HepG2 (cell line): Measurements from ENCODE around the gene MYH3. TPM values are rescaled to one million over a fixed set of nuclear protein-coding genes. Genes with fewer than 3 reads are reported as not detected.

Experiments
- ATAC-seq: fragments of 200-7000 bp; cut with Tn5 transposase; 3 replicates; pipeline ENCODE4 v1.9.1; 2020; ENCODE audit warnings: mild to moderate bottlenecking, moderate library complexity
- Bru-seq: library from RNA; stranded (reverse); fragments of 400-500 nt; gene quantifications from one replicate; lab custom pipeline; 2021; lab: Mats Ljungman, UMichigan
- BruChase-seq, 2 experiments: library from RNA; stranded (reverse); fragments of 400-500 nt; gene quantifications; one replicate each; lab custom pipeline; 2021; lab: Mats Ljungman, UMichigan
- BruUV-seq: library from RNA; stranded (reverse); fragments of 400-500 nt; replicated peaks from 2 replicates; lab custom pipeline; 2021; lab: Mats Ljungman, UMichigan
- CTCF ChIA-PET: fragments of 300-600 bp; formaldehyde crosslinking; extraction: SDS; loops from one replicate; lab custom pipeline; 2021; ENCODE audit warnings: low total read pairs, inconsistent platforms, low intra/inter-chr PET ratio; lab: Yijun Ruan, JAX
- POLR2A ChIA-PET: fragments of 350-600 bp; sonication (Branson Sonifier 250); formaldehyde crosslinking; loops from one replicate; lab custom pipeline; 2020; ENCODE audit warnings: antibody characterized with exemption, inconsistent platforms; lab: Yijun Ruan, JAX
- DNase-seq: peaks from one replicate; pipeline ENCODE4 v3.0.0-alpha.2; 2015; ENCODE audit warnings: low spot score
- FAIRE-seq: peaks from 3 replicates; lab custom pipeline; 2011; peaks lifted over from hg19 to GRCh38; lab: Jason Lieb, UNC
- H2AFZ ChIP-seq: one replicate; pipeline ENCODE4 v1.6.1; 2011; ENCODE audit warnings: low read length, inconsistent platforms
- H3K27ac ChIP-seq: fragments of 300-600 bp; 3 replicates; pipeline ENCODE4 v1.8.0; 2011; ENCODE audit warnings: mixed run types, mild to moderate bottlenecking, mixed read lengths, low read length, inconsistent platforms; ENCODE audit not compliant: insufficient read depth; ENCODE audit errors: extremely low read length
- H3K27me3 ChIP-seq, 2 experiments: fragments of 200-600 bp in 1 of 2; 2 replicates in 1 of 2; 3 replicates in 1 of 2; pipeline versions ENCODE4 v1.6.0 to v1.8.0; 2011; ENCODE audit warnings: low read length in 2 of 2, mild to moderate bottlenecking in 2 of 2, moderate library complexity in 2 of 2, inconsistent platforms in 1 of 2; ENCODE audit not compliant: insufficient read depth in 2 of 2, control insufficient read depth in 1 of 2
- H3K36me3 ChIP-seq, 2 experiments: fragments of 200-600 bp in 1 of 2; replicated peaks in 1 of 2; 2 replicates in 1 of 2; 3 replicates in 1 of 2; pipeline versions ENCODE4 v1.5.1 to v1.8.0; 2011; ENCODE audit warnings: low read length in 2 of 2, inconsistent platforms in 1 of 2; ENCODE audit not compliant: insufficient read depth in 2 of 2, control insufficient read depth in 1 of 2
- H3K4me1 ChIP-seq: 2 replicates; pipeline ENCODE4 v1.5.1; 2012; ENCODE audit warnings: low read length, inconsistent platforms; ENCODE audit not compliant: insufficient read depth
- H3K4me2 ChIP-seq: 2 replicates; pipeline ENCODE4 v1.6.0; 2011; ENCODE audit warnings: low read depth, low read length, inconsistent platforms
- H3K4me3 ChIP-seq, 3 experiments: fragments of 200-600 bp in 1 of 3; sonication (generic), shearing (Covaris generic) in 1 of 3; replicated peaks in 1 of 3; 2 replicates each; pipeline ENCODE4 v1.5.1; 2011 to 2016; ENCODE audit warnings: low read length in 3 of 3, inconsistent platforms in 2 of 3, low read depth in 2 of 3, mild to moderate bottlenecking in 2 of 3, control low read depth in 1 of 3, mixed read lengths in 1 of 3; ENCODE audit not compliant: insufficient read depth in 1 of 3
- H3K79me2 ChIP-seq: one replicate; pipeline ENCODE4 v1.6.1; 2011; ENCODE audit warnings: low read length, inconsistent platforms; ENCODE audit not compliant: insufficient read depth
- H3K9ac ChIP-seq: 2 replicates; pipeline ENCODE4 v1.6.0; 2011; ENCODE audit warnings: mild to moderate bottlenecking, low read depth, low read length, inconsistent platforms; ENCODE audit not compliant: insufficient read depth
- H3K9me3 ChIP-seq: 2 replicates; pipeline ENCODE4 v1.5.1; 2012; ENCODE audit warnings: mild to moderate bottlenecking, low read length
- H4K20me1 ChIP-seq: 2 replicates; pipeline ENCODE4 v1.6.0; 2011; ENCODE audit warnings: inconsistent platforms, mild to moderate bottlenecking, low read length, moderate library complexity; ENCODE audit not compliant: insufficient read depth
- CHD4 ChIP-seq: fragments of 200-600 bp; sonication (generic); IDR thresholded peaks from 2 replicates; pipeline ENCODE4 v1.7.0; 2017; ENCODE audit warnings: mild to moderate bottlenecking, low read length, borderline replicate concordance
- FOXK2 ChIP-seq: fragments of 450-650 bp; IDR thresholded peaks from 2 replicates; pipeline ENCODE4 v1.6.1; 2016
- RARA ChIP-seq: IDR thresholded peaks from 2 replicates; pipeline ENCODE4 v1.6.1; 2016; ENCODE audit warnings: missing genetic modification reagents, missing compliant biosample characterization
- SOX6 ChIP-seq, 2 experiments: fragments of 450-650 bp in 1 of 2; sonication (generic) in 1 of 2; formaldehyde crosslinking in 1 of 2; IDR thresholded peaks; 2 replicates each; pipeline versions ENCODE4 v1.4.0 to v1.6.1; 2017 to 2020; ENCODE audit warnings: antibody characterized with exemption in 1 of 2, mild to moderate bottlenecking in 1 of 2, missing genetic modification reagents in 1 of 2
- ZBTB1 ChIP-seq: sonication (generic); formaldehyde crosslinking; IDR thresholded peaks from 2 replicates; pipeline ENCODE4 v1.4.0; 2020; ENCODE audit warnings: missing genetic modification reagents, borderline replicate concordance
- ZNF550 ChIP-seq: sonication (generic); formaldehyde crosslinking; IDR thresholded peaks from 2 replicates; pipeline ENCODE4 v1.4.0; 2020; ENCODE audit warnings: mild to moderate bottlenecking, missing genetic modification reagents, borderline replicate concordance
- ZNF577 ChIP-seq: sonication (generic); formaldehyde crosslinking; IDR thresholded peaks from 2 replicates; pipeline ENCODE4 v1.4.0; 2020; ENCODE audit warnings: mild to moderate bottlenecking, low read depth, missing genetic modification reagents, borderline replicate concordance
- ZSCAN20 ChIP-seq: sonication (generic); formaldehyde crosslinking; IDR thresholded peaks from 2 replicates; pipeline ENCODE4 v1.4.0; 2020; ENCODE audit warnings: missing genetic modification reagents, mild to moderate bottlenecking, borderline replicate concordance
- WGBS: methylation state at CpG from one replicate; pipeline ENCODE4 v1.1.6; 2017; ENCODE audit warnings: low lambda C conversion rate; 5-methylcytosine and 5-hydroxymethylcytosine counted together
- in situ Hi-C: cut with HindIII; loops from 2 replicates; pipeline ENCODE4 v1.10.0; 2017; ENCODE audit warnings: low pct_unique_long_range_greater_than_20kb; ENCODE audit not compliant: extremely low pct_ligation_motif_present
- intact Hi-C: fragments of 100-400 bp; cut with micrococcal nuclease; formaldehyde crosslinking; loops from one replicate; pipeline ENCODE4 v1.10.0; 2022; ENCODE audit not compliant: unreplicated experiment
- long read RNA-seq, 2 experiments: library from RNA in 1 of 2; library from polyadenylated mRNA in 1 of 2; stranded (forward) in 1 of 2; unstranded in 1 of 2; transcript quantifications; one replicate each; pipeline ENCODE4 v2.0.0, GENCODE V29; 2019 to 2022
- polyA minus RNA-seq, 3 experiments: library from RNA; depleted of rRNA, polyadenylated mRNA; stranded (reverse); fragments of >200 nt; gene quantifications; 2 replicates each; pipeline ENCODE4 v1.2.3, GENCODE V29; 2011; ENCODE audit warnings: low replicate concordance in 1 of 3
- polyA plus RNA-seq, 8 experiments: library from polyadenylated mRNA; depleted of rRNA in 3 of 8; stranded (reverse) in 7 of 8; unstranded in 1 of 8; fragments of >200 nt; fragmentation: Illumina TruSeq in 4 of 8; extraction: Trizol in 4 of 8; gene quantifications; 2 replicates each; pipeline versions ENCODE4 v1.2.1 to v1.2.3, GENCODE V29; 2011 to 2016; ENCODE audit warnings: low read depth in 4 of 8, missing spikeins in 1 of 8, mixed read lengths in 1 of 8; ENCODE audit not compliant: insufficient read depth in 1 of 8
- total RNA-seq, 5 experiments: library from RNA; depleted of rRNA; stranded (reverse); fragments of >200 nt; fragmentation: Illumina TruSeq; extraction: Trizol; gene quantifications; 2 replicates each; pipeline ENCODE4 v1.2.3, GENCODE V29; 2016; ENCODE audit warnings: low read depth in 1 of 5
- TF ChIP-seq, protein P1 (sequence below): sonication (generic); formaldehyde crosslinking; IDR thresholded peaks from 2 replicates; pipeline ENCODE4 v1.4.0; 2020; ENCODE audit warnings: mild to moderate bottlenecking, missing genetic modification reagents
- TF ChIP-seq, protein P2 (sequence below): sonication (generic); formaldehyde crosslinking; IDR thresholded peaks from 2 replicates; pipeline ENCODE4 v1.4.0; 2020; ENCODE audit warnings: missing genetic modification reagents
- TF ChIP-seq, protein P3 (sequence below): sonication (generic); formaldehyde crosslinking; IDR thresholded peaks from 2 replicates; pipeline ENCODE4 v1.4.0; 2020; ENCODE audit warnings: missing genetic modification reagents

MYH3 gene
- total RNA-seq (2016; rRNA removed; fragmentation: Illumina TruSeq; extraction: Trizol) (1.6 and 4.5 TPM in 2 replicates), polyA plus RNA-seq (2011; rRNA removed) (2.5 and 4.3 TPM in 2 replicates), polyA minus RNA-seq (2011; rRNA and poly(A)+ RNA removed; ENCODE audit: low replicate concordance) (1.3 and 1.7 TPM in 2 replicates), Bru-seq, nascent RNA (percentile 40 among the genes with signal in this experiment), BruChase-seq, experiment 1, labeled RNA remaining after a 6-hour chase (percentile 64 among the genes with signal in this experiment), BruChase-seq, experiment 2, labeled RNA remaining after a 2-hour chase (percentile 49 among the genes with signal in this experiment)
- 0.97 and 2.0 TPM in 2 replicates for total RNA-seq (2016; cell fraction: cytosol; rRNA removed; fragmentation: Illumina TruSeq; extraction: Trizol; ENCODE audit: low read depth)
- total RNA-seq (2016; cell fraction: insoluble cytoplasmic fraction; rRNA removed; fragmentation: Illumina TruSeq; extraction: Trizol): 2.4 and 4.8 TPM in 2 replicates
- total RNA-seq (2016; cell fraction: membrane; rRNA removed; fragmentation: Illumina TruSeq; extraction: Trizol): 0.59 and 2.3 TPM in 2 replicates
- 6.7 and 8.5 TPM in 2 replicates for total RNA-seq (2016; cell fraction: nucleus; rRNA removed; fragmentation: Illumina TruSeq; extraction: Trizol)
- 0.53 and 0.67 TPM in 2 replicates for polyA plus RNA-seq (2011; cell fraction: cytosol; rRNA removed)
- 11.9 and 14.9 TPM in 2 replicates for polyA plus RNA-seq (2011; cell fraction: nucleus; rRNA removed)
- 5.1 and 5.5 TPM in 2 replicates for polyA plus RNA-seq (2012)
- 0.67 and 0.83 TPM in 2 replicates for polyA plus RNA-seq (2016; cell fraction: cytosol; fragmentation: Illumina TruSeq; extraction: Trizol; ENCODE audit: low read depth)
- polyA plus RNA-seq (2016; cell fraction: insoluble cytoplasmic fraction; fragmentation: Illumina TruSeq; extraction: Trizol; ENCODE audit: low read depth): 1.8 and 2.2 TPM in 2 replicates
- 0.50 and 0.54 TPM in 2 replicates for polyA plus RNA-seq (2016; cell fraction: membrane; fragmentation: Illumina TruSeq; extraction: Trizol; ENCODE audit: low read depth)
- 23.0 and 26.3 TPM in 2 replicates for polyA plus RNA-seq (2016; cell fraction: nucleus; fragmentation: Illumina TruSeq; extraction: Trizol; ENCODE audit: insufficient read depth, low read depth)
- 0.70 TPM in 1 of 2 replicates, not detected in the other for polyA minus RNA-seq (2011; cell fraction: cytosol; rRNA and poly(A)+ RNA removed)
- polyA minus RNA-seq (2011; cell fraction: nucleus; rRNA and poly(A)+ RNA removed): 5.0 and 5.2 TPM in 2 replicates
- long read RNA-seq, experiment 1: 0 reads
- long read RNA-seq, experiment 2: 0 reads

DNA sequence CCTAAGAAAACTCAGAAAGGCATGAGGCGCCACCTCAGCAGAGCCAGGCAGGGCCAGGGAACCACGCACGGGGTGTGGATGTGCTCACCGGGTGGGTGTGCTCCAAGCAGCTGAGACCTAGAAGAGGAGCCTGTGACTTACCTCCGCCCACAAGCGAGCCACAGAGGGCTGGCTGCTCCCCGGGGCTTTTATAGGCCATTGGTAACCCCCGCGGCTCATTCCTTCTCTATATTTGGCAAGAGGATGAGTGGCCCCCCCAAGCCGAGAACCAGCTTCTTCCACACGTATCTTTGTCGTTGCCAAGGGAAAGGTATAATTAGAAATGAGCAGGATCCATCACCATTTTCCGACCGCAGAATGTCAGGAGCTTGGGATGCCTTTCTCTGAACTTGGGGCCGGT lies at the start of gene MYH3:
MYH3 (minus strand) TSS at position 162 of the 400 bp plus-strand sequence. CDS start 2,245 bp downstream, outside the sequence.
- H3K4me2 ChIP-seq: no peak within 1 kb of the TSS
- H3K36me3 ChIP-seq: no peaks in the 10 kb centered on the region; a peak in 2 of 5 replicates
- no TSS peak for BruUV-seq
- no peaks in the 10 kb centered on the region for H4K20me1 ChIP-seq
- POLR2A ChIA-PET: no interaction called here
- H3K27me3 ChIP-seq: no peaks in the 10 kb centered on the region
- DNase-seq (no peak), ATAC-seq (no peak), FAIRE-seq (no peak)
- H3K4me3 ChIP-seq: no peak within 1 kb of the TSS
- CTCF ChIA-PET: no interaction called here
- in situ Hi-C loops: no loop called here
- H3K9ac ChIP-seq: no peak within 1 kb of the TSS
- WGBS: 100% methylated on average over 11 of the region's 15 CpGs
- H3K4me1 ChIP-seq: no peaks in the 10 kb centered on the region
- no peaks in the 10 kb centered on the region for H3K9me3 ChIP-seq
- no peaks in the 10 kb centered on the region for H3K79me2 ChIP-seq
- no peak within 1 kb of the TSS for H3K27ac ChIP-seq
- intact Hi-C loops: no loop called here
- no peak within 1 kb of the TSS for H2AFZ ChIP-seq
- TF ChIP-seq SOX6 (IDR thresholded peaks at IDR 0.05) (no peak), SOX6 (CRISPR knock-in tag; IDR thresholded peaks at IDR 0.05) (no peak), ZNF550 (CRISPR knock-in tag) (no peak), ZNF577 (no peak), CHD4 (no peak), ZSCAN20 (CRISPR knock-in tag) (no peak), FOXK2 (no peak), ZBTB1 (CRISPR knock-in tag) (no peak), RARA (CRISPR knock-in tag) (no peak)
- TF ChIP-seq, protein P1, sequence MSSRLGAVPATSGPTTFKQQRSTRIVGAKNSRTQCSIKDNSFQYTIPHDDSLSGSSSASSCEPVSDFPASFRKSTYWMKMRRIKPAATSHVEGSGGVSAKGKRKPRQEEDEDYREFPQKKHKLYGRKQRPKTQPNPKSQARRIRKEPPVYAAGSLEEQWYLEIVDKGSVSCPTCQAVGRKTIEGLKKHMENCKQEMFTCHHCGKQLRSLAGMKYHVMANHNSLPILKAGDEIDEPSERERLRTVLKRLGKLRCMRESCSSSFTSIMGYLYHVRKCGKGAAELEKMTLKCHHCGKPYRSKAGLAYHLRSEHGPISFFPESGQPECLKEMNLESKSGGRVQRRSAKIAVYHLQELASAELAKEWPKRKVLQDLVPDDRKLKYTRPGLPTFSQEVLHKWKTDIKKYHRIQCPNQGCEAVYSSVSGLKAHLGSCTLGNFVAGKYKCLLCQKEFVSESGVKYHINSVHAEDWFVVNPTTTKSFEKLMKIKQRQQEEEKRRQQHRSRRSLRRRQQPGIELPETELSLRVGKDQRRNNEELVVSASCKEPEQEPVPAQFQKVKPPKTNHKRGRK: no peak
- TF ChIP-seq, protein P2, sequence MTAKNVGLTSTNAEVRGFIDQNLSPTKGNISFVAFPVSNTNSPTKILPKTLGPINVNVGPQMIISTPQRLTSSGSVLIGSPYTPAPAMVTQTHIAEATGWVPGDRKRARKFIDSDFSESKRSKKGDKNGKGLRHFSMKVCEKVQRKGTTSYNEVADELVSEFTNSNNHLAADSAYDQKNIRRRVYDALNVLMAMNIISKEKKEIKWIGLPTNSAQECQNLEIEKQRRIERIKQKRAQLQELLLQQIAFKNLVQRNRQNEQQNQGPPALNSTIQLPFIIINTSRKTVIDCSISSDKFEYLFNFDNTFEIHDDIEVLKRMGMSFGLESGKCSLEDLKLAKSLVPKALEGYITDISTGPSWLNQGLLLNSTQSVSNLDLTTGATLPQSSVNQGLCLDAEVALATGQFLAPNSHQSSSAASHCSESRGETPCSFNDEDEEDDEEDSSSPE: no peak
- TF ChIP-seq, protein P3, sequence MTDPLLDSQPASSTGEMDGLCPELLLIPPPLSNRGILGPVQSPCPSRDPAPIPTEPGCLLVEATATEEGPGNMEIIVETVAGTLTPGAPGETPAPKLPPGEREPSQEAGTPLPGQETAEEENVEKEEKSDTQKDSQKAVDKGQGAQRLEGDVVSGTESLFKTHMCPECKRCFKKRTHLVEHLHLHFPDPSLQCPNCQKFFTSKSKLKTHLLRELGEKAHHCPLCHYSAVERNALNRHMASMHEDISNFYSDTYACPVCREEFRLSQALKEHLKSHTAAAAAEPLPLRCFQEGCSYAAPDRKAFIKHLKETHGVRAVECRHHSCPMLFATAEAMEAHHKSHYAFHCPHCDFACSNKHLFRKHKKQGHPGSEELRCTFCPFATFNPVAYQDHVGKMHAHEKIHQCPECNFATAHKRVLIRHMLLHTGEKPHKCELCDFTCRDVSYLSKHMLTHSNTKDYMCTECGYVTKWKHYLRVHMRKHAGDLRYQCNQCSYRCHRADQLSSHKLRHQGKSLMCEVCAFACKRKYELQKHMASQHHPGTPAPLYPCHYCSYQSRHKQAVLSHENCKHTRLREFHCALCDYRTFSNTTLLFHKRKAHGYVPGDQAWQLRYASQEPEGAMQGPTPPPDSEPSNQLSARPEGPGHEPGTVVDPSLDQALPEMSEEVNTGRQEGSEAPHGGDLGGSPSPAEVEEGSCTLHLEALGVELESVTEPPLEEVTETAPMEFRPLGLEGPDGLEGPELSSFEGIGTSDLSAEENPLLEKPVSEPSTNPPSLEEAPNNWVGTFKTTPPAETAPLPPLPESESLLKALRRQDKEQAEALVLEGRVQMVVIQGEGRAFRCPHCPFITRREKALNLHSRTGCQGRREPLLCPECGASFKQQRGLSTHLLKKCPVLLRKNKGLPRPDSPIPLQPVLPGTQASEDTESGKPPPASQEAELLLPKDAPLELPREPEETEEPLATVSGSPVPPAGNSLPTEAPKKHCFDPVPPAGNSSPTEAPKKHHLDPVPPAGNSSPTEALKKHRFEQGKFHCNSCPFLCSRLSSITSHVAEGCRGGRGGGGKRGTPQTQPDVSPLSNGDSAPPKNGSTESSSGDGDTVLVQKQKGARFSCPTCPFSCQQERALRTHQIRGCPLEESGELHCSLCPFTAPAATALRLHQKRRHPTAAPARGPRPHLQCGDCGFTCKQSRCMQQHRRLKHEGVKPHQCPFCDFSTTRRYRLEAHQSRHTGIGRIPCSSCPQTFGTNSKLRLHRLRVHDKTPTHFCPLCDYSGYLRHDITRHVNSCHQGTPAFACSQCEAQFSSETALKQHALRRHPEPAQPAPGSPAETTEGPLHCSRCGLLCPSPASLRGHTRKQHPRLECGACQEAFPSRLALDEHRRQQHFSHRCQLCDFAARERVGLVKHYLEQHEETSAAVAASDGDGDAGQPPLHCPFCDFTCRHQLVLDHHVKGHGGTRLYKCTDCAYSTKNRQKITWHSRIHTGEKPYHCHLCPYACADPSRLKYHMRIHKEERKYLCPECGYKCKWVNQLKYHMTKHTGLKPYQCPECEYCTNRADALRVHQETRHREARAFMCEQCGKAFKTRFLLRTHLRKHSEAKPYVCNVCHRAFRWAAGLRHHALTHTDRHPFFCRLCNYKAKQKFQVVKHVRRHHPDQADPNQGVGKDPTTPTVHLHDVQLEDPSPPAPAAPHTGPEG (CRISPR knock-in tag): no peak
